ENCODE results near the gene HNRNPH1.

The HNRNPH1 gene

GRCh38 chr5:179605026-179605833, 18.2 kb downstream of the HNRNPH1 start:
- DNase-seq (ENCODE audit: low read depth): no peak

GRCh38 chr5:179603308-179603707, 20.2 kb downstream of the HNRNPH1 start:
- DNase-seq (ENCODE audit: low read depth): no peak

GRCh38 chr5:179601871-179602625, 21.4 kb downstream of the HNRNPH1 start:
- DNase-seq (ENCODE audit: low read depth): no peak

GRCh38 chr5:179599973-179600372, 23.5 kb downstream of the HNRNPH1 start:
- DNase-seq (ENCODE audit: low read depth): no peak

GRCh38 chr5:179599566-179599965, 23.9 kb downstream of the HNRNPH1 start:
- DNase-seq (ENCODE audit: low read depth): no peak

GRCh38 chr5:179599100-179599499, 24.4 kb downstream of the HNRNPH1 start:
- no peak for DNase-seq (ENCODE audit: low read depth)

GRCh38 chr5:179596421-179596820, 27.1 kb downstream of the HNRNPH1 start:
- no peak for DNase-seq (ENCODE audit: low read depth)

- no peak for DNase-seq (ENCODE audit: low read depth)
Observed at GRCh38 chr5:179595916-179596315, 27.6 kb downstream of the HNRNPH1 start.

- no peak for DNase-seq (ENCODE audit: low read depth)
Observed at GRCh38 chr5:179588166-179588565, 35.3 kb downstream of the HNRNPH1 start.

- no peak for DNase-seq (ENCODE audit: low read depth)
Observed at GRCh38 chr5:179585941-179586401, 37.5 kb downstream of the HNRNPH1 start.

- DNase-seq (ENCODE audit: low read depth): no peak
Observed at GRCh38 chr5:179577286-179577960, 46.0 kb downstream of the HNRNPH1 start.

- DNase-seq (ENCODE audit: low read depth): no peak
Observed at GRCh38 chr5:179572386-179572785, 51.1 kb downstream of the HNRNPH1 start.

- no peak for DNase-seq (ENCODE audit: low read depth)
Observed at GRCh38 chr5:179568721-179569120, 54.8 kb downstream of the HNRNPH1 start.

- no peak for DNase-seq (ENCODE audit: low read depth)
Observed at GRCh38 chr5:179564526-179564925, 58.9 kb downstream of the HNRNPH1 start.
